HuH-7 (cell line): Measurements from ENCODE around the gene LRSAM1.
"Not testable (repeated sequence)": the region's sequence is repeated elsewhere in the genome, so short reads cannot be mapped to it uniquely, and the experiment has no call there.

ENCODE experiments used
- DNase-seq: peaks from one replicate; pipeline ENCODE4 v3.0.0; 2011; ENCODE audit warnings: low spot score

LRSAM1 gene

DNA sequence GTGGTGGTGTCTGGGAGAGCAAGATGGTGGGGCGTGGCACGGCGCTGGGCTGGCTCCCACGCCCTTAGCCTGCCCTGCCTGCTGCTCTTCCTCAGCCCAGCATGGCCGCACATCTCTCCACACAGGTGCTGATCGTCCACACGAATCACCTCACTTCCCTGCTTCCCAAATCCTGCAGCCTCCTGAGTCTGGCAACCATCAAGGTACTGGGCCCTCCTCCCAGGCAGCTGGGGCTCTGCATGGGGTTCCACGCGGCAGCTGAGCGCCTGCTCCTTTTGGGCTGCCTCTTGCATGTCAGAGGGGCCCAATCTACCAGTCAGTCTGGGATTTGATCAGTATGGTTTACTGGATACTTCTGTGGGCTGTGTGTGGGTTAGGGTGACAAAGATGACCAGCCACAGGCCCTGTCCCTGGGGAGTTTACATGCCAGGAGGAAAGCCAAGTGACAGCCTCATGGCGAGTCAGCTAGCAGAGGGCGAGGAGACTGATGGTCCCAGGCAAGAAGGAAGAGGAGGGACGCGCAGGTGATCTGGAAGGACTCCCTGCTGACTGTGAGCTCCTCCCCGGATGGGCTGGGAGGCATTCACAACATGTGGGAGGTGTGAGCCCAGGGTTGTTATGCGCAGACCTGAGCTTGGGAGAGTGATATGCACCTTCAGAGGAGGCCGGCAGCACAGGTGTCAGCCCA lies 6.0 kb downstream of the LRSAM1 start:
- DNase-seq, result no peak

DNA sequence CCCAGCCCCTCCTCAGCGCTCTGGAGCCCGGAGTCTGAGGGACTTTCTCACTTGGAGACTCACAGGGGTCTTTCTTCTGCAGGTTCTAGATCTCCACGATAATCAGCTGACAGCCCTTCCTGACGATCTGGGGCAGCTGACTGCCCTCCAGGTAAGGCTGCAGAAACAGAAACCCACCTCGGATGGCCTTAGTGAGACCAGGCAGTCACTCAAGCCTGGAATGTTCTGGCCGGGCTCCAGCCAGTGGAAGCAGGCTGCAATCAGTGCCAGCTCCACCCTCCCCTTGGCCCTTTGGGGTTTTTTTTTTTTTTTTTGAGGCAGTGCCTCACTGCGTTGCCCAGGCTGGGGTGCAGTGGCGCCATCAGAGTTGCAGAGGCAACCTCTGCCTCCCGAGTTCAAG lies 7.6 kb downstream of the LRSAM1 start:
- no peak for DNase-seq

GRCh38 chr9:127463382-127463781 lies 12.1 kb downstream of the LRSAM1 start:
- no peak for DNase-seq

GRCh38 chr9:127463911-127464310 lies 12.6 kb downstream of the LRSAM1 start:
- DNase-seq, result no peak

DNA sequence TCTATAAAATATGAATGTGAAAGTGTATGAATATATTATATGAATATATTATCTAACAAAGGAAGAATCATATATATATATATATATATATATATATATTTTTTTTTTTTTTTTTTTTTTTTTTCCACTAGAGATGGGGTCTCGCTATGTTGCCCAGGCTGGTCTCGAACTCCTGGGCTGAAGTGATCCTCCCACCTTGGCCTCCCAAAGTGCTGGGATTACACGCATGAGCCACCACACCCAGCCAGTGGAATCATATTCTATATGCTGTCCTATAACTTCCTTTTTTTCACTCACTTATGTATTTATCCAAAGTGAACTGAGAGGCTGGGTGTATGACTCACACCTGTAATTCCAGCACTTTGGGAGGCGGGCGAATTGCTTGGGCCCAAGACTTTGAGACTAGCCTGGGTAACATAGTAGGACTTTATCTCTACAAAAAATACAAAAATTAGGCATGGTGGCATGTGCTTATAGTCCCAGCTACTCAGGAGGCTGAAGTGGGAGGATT lies 15.2 kb downstream of the LRSAM1 start:
- not testable (repeated sequence) for DNase-seq

DNA sequence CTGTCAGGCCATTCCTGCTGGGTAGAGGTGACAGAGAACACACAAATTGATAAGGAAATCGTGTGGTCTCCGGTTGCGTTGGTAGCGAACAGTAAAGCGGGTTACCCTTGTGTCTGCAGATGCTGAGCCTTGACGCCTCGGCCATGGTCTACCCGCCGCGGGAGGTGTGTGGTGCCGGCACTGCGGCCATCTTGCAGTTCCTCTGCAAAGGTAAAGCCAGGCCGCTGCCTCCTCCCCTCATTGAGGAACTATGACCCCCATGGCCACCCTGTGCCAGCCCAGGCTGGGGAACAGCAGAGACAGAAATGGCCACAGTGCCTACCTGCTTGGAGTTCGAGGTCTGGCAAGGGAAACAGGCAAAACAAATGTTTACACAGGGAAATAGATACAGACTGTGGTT lies 16.3 kb downstream of the LRSAM1 start:
- DNase-seq, result no peak

DNA sequence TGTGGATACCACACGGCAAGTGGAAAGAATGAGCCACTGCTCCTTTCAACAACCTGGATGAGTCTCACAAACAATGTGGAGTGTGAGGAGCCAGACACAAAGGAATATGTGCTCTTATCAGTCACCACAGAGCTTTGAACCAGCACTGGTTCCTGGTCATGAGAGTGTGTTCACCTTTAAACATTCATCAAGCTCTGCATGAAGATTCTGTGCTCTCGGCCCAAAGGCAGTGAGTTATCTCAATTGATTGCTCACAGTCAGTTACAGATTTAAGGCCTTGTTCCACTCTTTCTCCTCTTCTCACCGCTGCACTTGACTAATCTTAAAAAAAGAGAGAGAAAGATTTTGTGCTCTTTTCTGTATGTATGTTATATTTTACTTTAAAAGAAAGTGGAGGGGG lies 19.4 kb downstream of the LRSAM1 start:
- no peak for DNase-seq

DNA sequence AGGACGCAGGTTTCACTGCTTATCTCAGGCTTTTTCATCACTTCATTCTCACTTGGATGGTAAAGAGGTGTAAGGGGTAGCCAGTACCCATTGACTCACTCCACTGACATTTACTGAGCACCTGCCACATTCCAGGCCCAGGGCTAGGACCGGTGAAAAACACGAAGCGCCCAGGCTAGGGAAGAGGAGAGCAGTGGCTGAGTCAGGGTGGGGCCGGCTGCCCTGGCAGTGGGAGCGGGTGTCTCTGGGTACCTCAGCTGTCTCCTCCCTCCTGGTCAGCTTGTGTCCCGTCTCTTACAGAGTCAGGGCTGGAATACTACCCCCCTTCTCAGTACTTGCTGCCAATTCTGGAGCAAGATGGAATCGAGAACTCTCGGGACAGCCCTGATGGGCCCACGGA lies 22.2 kb downstream of the LRSAM1 start:
- DNase-seq, result no peak

DNA sequence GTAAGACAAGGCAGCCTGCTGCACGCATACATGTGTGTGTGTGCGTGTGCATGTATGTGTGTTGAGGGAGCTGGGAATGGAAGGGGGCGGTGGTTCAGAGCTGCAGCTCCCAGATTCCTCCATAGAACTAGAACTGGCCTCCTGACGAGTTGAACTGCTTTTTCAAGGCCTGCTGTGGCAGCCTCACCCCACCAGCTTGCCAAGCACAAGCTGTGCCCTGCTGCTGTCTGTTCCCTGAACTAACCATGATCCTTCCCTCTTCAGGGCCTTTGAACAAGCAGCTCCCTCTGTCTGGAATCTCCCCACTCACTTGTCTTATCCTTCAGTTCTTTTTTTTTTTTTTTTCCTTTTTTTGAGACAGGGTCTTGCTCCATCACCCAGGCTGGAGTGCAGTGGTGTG lies 22.6 kb downstream of the LRSAM1 start:
- DNase-seq, result no peak

GRCh38 chr9:127474592-127474991 lies 23.3 kb downstream of the LRSAM1 start:
- no peak for DNase-seq

DNA sequence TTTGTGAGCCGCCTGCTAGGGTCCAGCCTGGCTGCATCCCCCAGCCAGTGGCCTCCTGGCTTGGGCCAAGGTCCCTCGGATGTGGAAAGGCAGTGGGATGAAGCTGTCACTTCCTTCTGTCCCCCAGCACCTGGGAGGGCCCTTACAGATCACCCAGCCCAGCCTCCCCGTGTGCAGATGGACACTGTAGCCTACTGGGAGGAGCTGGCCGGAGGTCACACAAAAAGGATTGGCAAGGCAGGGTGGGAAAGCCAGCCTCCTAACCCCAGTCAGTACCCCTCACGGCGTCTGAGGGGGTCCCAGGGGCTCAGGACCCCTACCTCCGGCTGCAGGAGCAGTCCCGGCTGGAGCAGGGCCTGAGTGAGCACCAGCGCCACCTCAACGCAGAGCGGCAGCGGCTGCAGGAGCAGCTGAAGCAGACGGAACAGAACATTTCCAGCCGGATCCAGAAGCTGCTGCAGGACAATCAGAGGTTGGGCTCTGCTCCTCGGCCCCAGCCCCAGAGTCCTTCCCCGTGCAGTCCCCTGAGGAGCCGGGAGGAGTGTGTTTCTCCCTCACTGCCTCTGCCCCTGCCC lies 28.3 kb downstream of the LRSAM1 start:
- no peak for DNase-seq

DNA sequence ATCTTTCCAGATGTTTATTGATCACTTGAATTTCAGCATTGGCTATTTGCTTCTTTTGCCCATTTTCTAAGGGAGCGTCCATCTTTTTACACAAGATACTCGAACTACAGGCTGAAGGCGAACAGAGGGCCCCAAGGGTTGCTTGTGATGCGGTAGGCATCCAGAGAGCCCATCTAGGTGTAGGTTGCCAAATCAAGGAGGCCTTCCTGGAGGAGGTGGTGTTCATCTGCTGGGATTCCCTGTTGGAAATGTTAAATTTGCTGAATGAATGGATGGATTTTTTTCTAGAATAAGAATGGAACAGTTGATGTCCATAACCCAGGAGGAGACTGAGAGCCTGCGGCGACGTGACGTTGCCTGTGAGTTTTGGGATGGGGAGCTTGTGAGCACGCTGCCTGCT lies 31.4 kb downstream of the LRSAM1 start:
- no peak for DNase-seq

- no peak for DNase-seq
These were observed 34.7 kb downstream of the LRSAM1 start for GRCh38 chr9:127485995-127486394.

GRCh38 chr9:127488946-127489345 lies 37.6 kb downstream of the LRSAM1 start:
- DNase-seq, result no peak

DNA sequence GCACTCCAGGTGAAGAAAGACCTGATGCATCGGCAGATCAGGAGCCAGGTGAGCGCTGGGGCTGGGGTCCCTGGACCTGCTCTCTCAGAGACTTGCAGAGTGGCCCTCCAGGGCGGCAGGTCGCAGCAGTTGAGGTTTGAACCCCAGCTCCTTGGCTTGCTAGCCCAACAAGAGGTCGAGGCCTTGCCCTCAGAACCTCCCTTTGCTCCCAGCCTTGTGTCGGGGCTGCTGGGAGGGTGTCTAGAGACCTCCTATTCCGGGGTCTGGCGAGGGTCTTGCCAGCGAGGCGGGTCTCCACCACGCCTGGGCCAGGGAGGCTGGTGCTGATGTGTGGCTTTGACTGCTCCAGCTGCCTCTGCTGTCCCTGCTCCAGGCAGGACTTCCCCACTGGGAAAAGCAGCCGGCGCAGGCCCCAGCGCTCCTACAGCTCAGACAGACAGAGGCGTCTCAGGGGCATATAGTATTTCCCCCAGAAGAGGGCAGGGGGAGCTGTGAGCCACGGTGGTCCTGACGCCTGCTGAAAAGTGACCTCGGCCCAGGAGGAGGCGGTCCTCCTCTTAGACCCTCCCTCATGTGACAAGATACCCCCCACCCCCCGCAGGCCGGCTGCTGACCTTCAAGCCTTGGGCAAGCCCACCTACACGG lies 38.3 kb downstream of the LRSAM1 start:
- DNase-seq, result no peak

DNA sequence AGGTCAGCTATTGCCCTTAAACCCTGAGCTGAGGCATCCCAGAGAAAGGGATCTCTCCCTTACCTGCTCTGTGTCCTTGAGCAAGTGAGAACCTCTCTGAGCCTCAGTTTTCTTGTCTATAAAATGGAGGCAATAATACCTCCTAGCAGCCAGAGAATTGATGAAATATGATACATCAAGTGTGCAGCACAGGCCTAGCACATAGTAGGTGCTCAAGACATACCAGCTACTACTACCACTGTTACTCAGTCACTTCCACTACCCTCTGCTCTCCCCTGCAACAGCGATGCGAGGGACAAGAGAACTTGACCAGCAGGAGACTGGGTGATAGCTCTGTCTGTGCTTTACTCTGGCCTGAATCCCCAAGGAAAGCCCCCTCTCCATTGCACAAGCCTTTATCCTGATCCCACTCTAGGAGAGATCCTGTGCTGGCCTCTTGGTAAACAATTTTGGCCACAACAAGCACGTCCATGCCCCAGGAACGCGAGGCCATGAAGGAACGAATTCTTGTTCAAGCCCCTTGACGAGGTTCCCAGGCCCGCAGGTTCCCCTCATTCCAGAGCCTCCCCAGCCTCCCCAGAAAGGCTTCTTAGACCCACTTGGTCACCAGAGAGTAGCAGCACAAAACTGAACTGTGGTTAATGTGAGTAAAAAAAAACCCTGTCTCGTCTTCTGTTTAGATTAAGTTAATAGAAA lies 39.4 kb downstream of the LRSAM1 start:
- DNase-seq, result no peak

DNA sequence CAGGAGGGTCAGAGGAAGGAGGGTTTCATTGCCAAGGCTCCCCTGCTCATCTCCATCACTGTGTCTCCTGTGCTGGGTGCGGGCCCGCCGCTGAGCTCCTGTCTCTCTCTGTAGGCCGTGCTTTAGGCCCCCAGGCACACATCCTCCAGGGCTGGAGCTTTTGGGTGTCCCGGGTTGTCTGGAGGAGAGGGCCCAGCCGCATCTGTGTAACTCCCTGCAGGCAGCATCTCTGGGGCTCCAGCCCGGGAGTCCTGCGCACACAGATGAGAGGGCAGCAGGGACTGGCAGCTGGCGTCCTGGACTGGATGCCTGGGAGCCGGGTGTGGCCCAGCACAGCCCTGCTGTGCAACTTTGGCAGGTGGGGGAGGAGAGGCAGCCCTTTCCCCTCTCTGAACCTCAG lies 40.2 kb downstream of the LRSAM1 start:
- DNase-seq, result no peak

DNA sequence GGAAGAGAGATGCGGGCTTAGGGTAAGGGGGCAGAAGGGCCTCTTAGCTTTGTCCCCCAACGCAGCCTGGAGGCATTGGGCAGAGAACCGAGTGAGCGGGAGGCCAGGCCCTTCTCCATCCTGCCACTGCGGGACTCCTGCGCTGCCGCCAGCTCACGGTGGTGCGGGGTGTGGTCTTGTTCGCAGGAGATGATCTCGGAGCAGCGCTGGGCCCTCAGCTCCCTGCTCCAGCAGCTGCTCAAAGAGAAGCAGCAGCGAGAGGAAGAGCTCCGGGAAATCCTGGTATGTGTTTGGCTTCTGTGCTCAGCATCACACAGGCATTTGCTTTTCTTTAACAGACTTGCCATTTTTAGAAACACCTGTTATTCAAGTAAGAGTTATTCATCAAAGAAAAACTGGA lies 41.3 kb downstream of the LRSAM1 start:
- no peak for DNase-seq

- no peak for DNase-seq
These were observed 42.4 kb downstream of the LRSAM1 start for GRCh38 chr9:127493592-127494303.

- DNase-seq, result no peak
These were observed 43.0 kb downstream of the LRSAM1 start for GRCh38 chr9:127494304-127494702.

- DNase-seq, result no peak
These were observed 44.7 kb downstream of the LRSAM1 start for GRCh38 chr9:127495884-127496555.

GRCh38 chr9:127496974-127497373 lies 45.7 kb downstream of the LRSAM1 start:
- DNase-seq, result no peak
